Measurements from ENCODE around the gene SEC24C.

DNA sequence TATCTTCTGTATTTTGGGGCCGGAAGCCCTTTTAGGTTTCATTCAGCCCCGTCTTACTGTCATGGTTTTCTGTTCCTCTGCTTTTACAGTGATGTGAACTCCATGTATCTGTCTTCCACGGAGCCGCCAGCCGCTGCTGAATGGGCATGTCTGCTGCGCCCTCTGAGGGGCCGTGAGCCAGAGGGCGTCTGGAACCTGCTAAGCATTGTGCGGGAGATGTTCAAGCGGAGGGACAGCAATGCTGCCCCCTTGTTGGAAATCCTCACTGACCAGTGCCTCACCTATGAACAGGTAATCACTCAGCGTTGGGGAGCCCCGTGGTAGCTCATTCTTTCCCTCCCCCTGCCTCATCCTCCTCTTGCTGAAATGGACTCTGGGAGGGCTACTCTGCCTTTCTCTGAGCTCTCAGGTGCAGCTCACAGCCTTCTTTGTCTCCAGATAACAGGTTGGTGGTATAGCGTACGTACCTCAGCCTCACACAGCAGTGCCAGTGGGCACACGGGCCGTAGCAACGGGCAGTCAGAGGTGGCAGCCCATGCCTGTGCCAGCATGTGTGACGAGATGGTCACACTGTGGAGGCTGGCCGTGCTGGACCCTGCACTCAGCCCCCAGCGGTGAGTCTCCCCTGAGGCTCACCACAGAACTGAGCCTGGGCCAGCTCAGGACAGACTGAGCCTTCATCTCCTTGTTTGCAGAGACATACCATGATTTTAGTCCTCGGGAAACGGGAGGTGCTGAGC, 46.9 kb downstream of the SEC24C start:
- TF ChIP-seq GATA2 (IDR thresholded peaks at IDR 0.05; ENCODE audit: low read depth, low read length) (no peak), GATA3 (IDR thresholded peaks at IDR 0.05; ENCODE audit: low read depth, low read length) (no peak)

Data from SH-SY5Y (cell line).